Measurements from ENCODE around the gene NOVA1.

Gene NOVA1

DNA sequence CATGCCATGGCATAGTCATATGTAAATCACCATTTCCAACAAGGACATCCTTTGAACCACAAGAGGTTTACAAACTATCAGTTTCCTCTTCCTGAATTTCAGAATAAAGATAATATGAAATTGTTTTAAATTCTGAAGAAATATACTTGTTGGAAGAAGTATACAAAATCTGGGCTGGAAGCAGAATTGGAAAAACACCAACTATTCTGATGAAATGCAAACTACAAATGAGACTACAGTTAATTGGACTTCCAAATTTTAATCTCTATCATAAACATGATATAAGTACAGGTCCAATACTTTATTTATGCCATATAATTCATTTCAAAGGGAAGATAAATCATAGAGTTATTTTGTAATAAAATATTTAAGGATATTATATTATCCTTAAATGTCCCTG, 80.1 kb downstream of the NOVA1 start:
- no peak overlapping the region for H3K9ac ChIP-seq (ENCODE audit: low read length)
- no peaks in the 10 kb centered on the region for H3K27me3 ChIP-seq (ENCODE audit: control insufficient read depth in 1 of 2, insufficient read depth in 2 of 2, low read length in 2 of 2)
- H3K27ac ChIP-seq (ENCODE audit: low read depth, low read length), result no peak overlapping the region
- no peaks in the 10 kb centered on the region for H3K36me3 ChIP-seq (ENCODE audit: insufficient read depth, low read length)
- H3K4me3 ChIP-seq (ENCODE audit: low read depth in 1 of 2, low read length in 2 of 2), result no peak overlapping the region
- H3K4me1 ChIP-seq (ENCODE audit: insufficient read depth, low read length), result peaks cover 6% of the 10 kb centered on the region
- no peaks in the 10 kb centered on the region for H3K9me3 ChIP-seq (ENCODE audit: low read length)

DNA sequence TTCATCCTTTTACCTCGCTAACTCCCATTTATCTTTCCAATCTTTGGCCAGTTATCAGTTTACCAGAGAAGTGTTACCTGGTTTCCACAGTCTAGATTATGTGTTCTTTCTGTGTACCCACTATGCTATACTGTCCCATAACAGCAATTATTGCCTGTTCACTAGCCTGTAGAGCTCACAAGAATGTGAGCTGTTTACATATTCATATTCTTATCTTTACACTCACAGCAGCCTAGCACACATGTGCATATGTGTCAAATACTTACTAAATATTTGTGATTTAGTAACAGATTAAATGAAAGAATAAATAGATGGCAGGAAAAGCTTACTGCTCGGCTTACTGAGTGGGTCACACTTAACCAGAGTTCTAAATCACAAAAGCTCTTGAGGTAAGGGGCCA, 97.8 kb downstream of the NOVA1 start:
- Histone ChIP-seq H3K36me3 (ENCODE audit: insufficient read depth, low read length) (no peaks in the 10 kb centered on the region), H3K27ac (ENCODE audit: low read depth, low read length) (no peak overlapping the region), H3K4me1 (ENCODE audit: insufficient read depth, low read length) (no peaks in the 10 kb centered on the region), H3K4me3 (ENCODE audit: low read depth in 1 of 2, low read length in 2 of 2) (no peak overlapping the region), H3K9me3 (ENCODE audit: low read length) (no peaks in the 10 kb centered on the region), H3K9ac (ENCODE audit: low read length) (no peak overlapping the region), H3K27me3 (ENCODE audit: control insufficient read depth in 1 of 2, insufficient read depth in 2 of 2, low read length in 2 of 2) (no peaks in the 10 kb centered on the region)

DNA sequence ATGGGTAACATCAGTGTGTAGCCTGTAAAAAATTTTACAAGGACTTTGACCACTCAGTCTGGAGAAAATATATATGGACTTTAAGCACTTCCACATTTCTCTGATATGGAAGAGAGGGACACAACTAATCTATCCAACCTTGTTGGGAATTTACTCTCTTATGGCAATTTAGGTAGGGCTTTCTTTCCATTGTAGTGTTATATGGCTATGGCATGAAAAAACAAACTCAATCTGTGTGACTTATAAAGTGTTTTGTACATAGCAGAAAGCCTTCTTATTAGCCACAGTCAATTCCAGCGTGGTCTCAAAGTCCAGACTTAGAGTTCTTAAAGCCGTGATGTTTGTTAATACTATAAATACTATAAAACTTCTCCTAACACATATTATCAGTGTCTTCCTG, 98.3 kb downstream of the NOVA1 start:
- no peak overlapping the region for H3K27ac ChIP-seq (ENCODE audit: low read depth, low read length)
- H3K36me3 ChIP-seq (ENCODE audit: insufficient read depth, low read length), result no peaks in the 10 kb centered on the region
- no peaks in the 10 kb centered on the region for H3K27me3 ChIP-seq (ENCODE audit: control insufficient read depth in 1 of 2, insufficient read depth in 2 of 2, low read length in 2 of 2)
- H3K9me3 ChIP-seq (ENCODE audit: low read length), result no peaks in the 10 kb centered on the region
- no peak overlapping the region for H3K4me3 ChIP-seq (ENCODE audit: low read depth in 1 of 2, low read length in 2 of 2)
- no peak overlapping the region for H3K9ac ChIP-seq (ENCODE audit: low read length)
- no peaks in the 10 kb centered on the region for H3K4me1 ChIP-seq (ENCODE audit: insufficient read depth, low read length)

DNA sequence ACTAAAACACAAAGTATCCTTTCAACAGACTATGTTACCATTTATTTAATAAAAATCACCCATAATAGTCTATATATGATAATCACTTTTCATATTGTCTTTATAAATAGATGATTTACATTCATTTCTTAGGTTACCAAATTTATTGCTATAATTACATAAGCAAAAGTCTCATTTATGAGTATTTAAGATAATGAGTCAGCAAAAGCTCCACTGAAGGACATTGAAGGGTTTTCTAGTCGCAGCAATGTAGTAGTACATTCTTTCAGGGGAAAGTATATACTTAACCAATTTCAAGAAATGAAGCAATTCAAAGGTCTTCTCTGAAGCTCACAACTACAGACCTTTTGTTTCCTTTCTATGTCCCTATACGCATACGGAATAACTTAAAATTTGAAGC, 110.9 kb downstream of the NOVA1 start:
- no peaks in the 10 kb centered on the region for H3K36me3 ChIP-seq (ENCODE audit: insufficient read depth, low read length)
- H3K9me3 ChIP-seq (ENCODE audit: low read length), result no peaks in the 10 kb centered on the region
- H3K4me3 ChIP-seq (ENCODE audit: low read depth in 1 of 2, low read length in 2 of 2), result no peak overlapping the region
- no peaks in the 10 kb centered on the region for H3K4me1 ChIP-seq (ENCODE audit: insufficient read depth, low read length)
- H3K9ac ChIP-seq (ENCODE audit: low read length), result no peak overlapping the region
- no peaks in the 10 kb centered on the region for H3K27me3 ChIP-seq (ENCODE audit: control insufficient read depth in 1 of 2, insufficient read depth in 2 of 2, low read length in 2 of 2)
- no peak overlapping the region for H3K27ac ChIP-seq (ENCODE audit: low read depth, low read length)

DNA sequence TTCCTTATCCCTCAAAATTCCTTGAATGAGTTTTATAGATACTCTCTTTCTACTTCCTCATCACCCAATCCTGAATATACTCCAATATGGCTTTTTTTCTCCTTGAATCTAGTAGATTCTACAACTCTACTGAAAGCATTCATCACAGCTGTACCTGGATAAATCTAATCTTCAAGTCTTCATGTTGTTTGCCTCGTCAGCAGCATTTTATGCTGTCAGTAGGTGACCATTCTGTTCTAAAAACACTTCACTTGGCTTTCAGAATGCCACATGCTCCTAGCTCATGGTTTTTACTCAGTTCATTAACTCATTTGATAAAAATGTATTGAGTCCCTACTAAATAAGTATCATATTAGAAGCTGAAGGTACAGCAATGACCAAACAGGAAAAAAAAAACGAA, 113.3 kb downstream of the NOVA1 start:
- H3K27me3 ChIP-seq (ENCODE audit: control insufficient read depth in 1 of 2, insufficient read depth in 2 of 2, low read length in 2 of 2), result no peaks in the 10 kb centered on the region
- no peak overlapping the region for H3K9ac ChIP-seq (ENCODE audit: low read length)
- H3K4me3 ChIP-seq (ENCODE audit: low read depth in 1 of 2, low read length in 2 of 2), result no peak overlapping the region
- no peaks in the 10 kb centered on the region for H3K36me3 ChIP-seq (ENCODE audit: insufficient read depth, low read length)
- no peak overlapping the region for H3K27ac ChIP-seq (ENCODE audit: low read depth, low read length)
- no peaks in the 10 kb centered on the region for H3K9me3 ChIP-seq (ENCODE audit: low read length)
- H3K4me1 ChIP-seq (ENCODE audit: insufficient read depth, low read length), result no peaks in the 10 kb centered on the region

DNA sequence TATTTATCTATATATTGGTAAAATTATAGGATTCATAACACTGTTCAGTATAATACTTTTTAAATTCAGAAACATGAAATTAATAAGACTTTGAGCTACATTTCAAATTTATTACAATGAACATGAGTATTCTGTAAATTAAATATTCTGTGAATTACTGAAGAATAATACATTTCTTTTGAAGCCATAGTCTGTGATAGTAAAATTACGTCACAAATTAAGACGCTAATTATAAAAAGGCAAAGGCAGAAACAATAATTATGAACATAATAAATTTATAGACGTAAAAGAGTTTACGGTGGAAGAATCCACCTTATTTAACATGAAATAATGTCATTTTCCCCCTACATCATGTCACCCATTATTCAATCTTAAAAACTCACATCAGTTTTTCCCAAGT, 118.9 kb downstream of the NOVA1 start:
- Histone ChIP-seq H3K27me3 (ENCODE audit: control insufficient read depth in 1 of 2, insufficient read depth in 2 of 2, low read length in 2 of 2) (no peaks in the 10 kb centered on the region), H3K4me1 (ENCODE audit: insufficient read depth, low read length) (no peaks in the 10 kb centered on the region), H3K9ac (ENCODE audit: low read length) (no peak overlapping the region), H3K9me3 (ENCODE audit: low read length) (no peaks in the 10 kb centered on the region), H3K36me3 (ENCODE audit: insufficient read depth, low read length) (no peaks in the 10 kb centered on the region), H3K4me3 (ENCODE audit: low read depth in 1 of 2, low read length in 2 of 2) (no peak overlapping the region), H3K27ac (ENCODE audit: low read depth, low read length) (no peak overlapping the region)

DNA sequence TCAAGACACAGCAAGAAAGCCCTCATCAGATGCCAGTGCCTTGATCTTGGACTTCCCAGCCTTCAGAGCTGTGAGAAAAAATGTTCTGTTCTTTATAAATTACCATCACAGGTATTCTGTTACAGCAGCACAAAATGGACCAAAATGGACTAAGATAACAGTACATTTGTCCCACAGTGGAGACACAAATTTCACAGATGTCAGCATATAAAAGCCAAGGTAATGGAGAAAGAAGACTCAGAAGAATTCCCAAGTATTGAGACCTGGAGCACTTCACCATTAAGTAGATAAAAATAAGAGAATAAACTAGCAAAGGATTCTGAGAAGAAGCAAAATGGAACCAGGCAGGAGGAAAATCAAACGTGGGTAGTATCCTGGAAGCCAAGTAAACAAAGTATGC, 131.0 kb downstream of the NOVA1 start:
- Histone ChIP-seq H3K9ac (ENCODE audit: low read length) (no peak overlapping the region), H3K4me3 (ENCODE audit: low read depth in 1 of 2, low read length in 2 of 2) (no peak overlapping the region), H3K27ac (ENCODE audit: low read depth, low read length) (no peak overlapping the region), H3K9me3 (ENCODE audit: low read length) (no peaks in the 10 kb centered on the region), H3K27me3 (ENCODE audit: control insufficient read depth in 1 of 2, insufficient read depth in 2 of 2, low read length in 2 of 2) (no peaks in the 10 kb centered on the region), H3K4me1 (ENCODE audit: insufficient read depth, low read length) (peaks cover 5% of the 10 kb centered on the region), H3K36me3 (ENCODE audit: insufficient read depth, low read length) (no peaks in the 10 kb centered on the region)

DNA sequence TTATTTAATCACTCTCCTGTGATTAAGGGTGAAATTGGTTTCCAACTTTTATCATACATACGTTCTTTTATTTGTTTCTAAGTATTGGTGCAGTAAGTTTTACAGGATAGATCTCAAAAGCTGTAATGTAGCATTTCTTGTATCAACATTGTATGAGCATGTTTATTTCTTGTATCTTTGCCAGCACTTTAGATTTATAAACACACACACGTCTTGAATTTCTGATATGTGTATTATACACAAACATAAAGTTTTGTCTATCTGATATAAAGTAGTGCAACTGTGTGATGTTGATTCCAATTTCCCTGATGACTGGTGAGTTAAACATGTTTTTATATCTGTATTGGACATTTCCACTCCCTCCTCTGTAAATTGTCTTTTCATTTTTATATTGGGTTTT, 134.7 kb downstream of the NOVA1 start:
- Histone ChIP-seq H3K9ac (ENCODE audit: low read length) (no peak overlapping the region), H3K27me3 (ENCODE audit: control insufficient read depth in 1 of 2, insufficient read depth in 2 of 2, low read length in 2 of 2) (no peaks in the 10 kb centered on the region), H3K4me1 (ENCODE audit: insufficient read depth, low read length) (peaks cover 5% of the 10 kb centered on the region), H3K27ac (ENCODE audit: low read depth, low read length) (no peak overlapping the region), H3K4me3 (ENCODE audit: low read depth in 1 of 2, low read length in 2 of 2) (no peak overlapping the region), H3K9me3 (ENCODE audit: low read length) (no peaks in the 10 kb centered on the region), H3K36me3 (ENCODE audit: insufficient read depth, low read length) (no peaks in the 10 kb centered on the region)

DNA sequence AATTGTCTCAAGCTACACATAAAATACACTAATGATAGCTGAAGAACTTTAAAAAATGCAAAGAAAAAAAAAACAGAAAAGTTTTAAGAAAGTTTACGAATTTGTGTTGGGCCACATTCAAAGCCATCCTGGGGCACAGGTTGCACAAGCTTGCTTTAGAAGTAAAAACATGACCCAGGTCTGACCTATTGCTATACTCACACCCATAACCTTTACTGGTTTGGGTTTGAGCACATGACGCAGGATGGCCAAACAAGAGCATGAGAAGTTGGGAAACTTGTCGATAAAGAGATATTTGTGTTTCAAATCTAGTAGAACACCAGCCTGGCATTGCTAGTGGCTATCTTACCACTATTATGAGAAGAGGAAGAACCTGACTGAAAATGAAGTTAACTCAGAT, 143.7 kb downstream of the NOVA1 start:
- Histone ChIP-seq H3K36me3 (ENCODE audit: insufficient read depth, low read length) (no peaks in the 10 kb centered on the region), H3K9ac (ENCODE audit: low read length) (no peak overlapping the region), H3K4me1 (ENCODE audit: insufficient read depth, low read length) (no peaks in the 10 kb centered on the region), H3K9me3 (ENCODE audit: low read length) (no peaks in the 10 kb centered on the region), H3K4me3 (ENCODE audit: low read depth in 1 of 2, low read length in 2 of 2) (no peak overlapping the region), H3K27me3 (ENCODE audit: control insufficient read depth in 1 of 2, insufficient read depth in 2 of 2, low read length in 2 of 2) (no peaks in the 10 kb centered on the region), H3K27ac (ENCODE audit: low read depth, low read length) (no peak overlapping the region)

DNA sequence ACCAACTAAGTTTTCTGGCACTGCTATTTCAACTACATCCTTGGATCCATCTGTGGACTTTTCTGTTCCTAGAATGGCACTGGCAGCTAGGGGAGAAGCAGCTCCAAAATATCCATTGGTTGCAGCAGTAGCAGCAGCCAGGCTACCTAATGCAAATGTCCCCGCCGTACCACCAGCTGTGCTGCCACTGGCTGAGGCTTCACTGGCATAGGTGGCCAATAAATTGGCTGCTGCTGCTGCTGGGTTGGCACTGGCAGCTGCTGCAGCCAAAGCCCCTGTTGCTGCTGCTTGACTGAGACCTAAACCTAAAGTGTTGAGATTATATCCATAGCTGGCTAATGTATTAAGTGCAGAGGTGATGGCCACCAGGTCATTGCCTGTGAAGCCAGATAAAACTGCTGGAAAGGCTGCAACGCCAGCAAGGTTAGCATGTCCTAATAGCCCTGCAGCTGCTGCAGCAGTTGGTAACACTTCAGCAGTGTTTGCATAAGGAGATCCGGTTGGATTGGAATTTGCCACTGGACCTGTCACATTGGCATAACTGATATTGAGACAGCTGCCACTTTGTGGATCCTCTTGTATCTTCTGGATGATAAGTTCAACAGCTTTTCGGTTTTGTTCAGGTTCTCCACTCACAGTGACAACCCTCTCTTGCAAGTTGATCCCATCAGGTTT, 149.5 kb downstream of the NOVA1 start:
- Histone ChIP-seq H3K4me1 (ENCODE audit: insufficient read depth, low read length) (no peaks in the 10 kb centered on the region), H3K36me3 (ENCODE audit: insufficient read depth, low read length) (no peaks in the 10 kb centered on the region), H3K9me3 (ENCODE audit: low read length) (no peaks in the 10 kb centered on the region), H3K27me3 (ENCODE audit: control insufficient read depth in 1 of 2, insufficient read depth in 2 of 2, low read length in 2 of 2) (no peaks in the 10 kb centered on the region), H3K9ac (ENCODE audit: low read length) (no peak overlapping the region), H3K27ac (ENCODE audit: low read depth, low read length) (no peak overlapping the region), H3K4me3 (ENCODE audit: low read depth in 1 of 2, low read length in 2 of 2) (no peak overlapping the region)

DNA sequence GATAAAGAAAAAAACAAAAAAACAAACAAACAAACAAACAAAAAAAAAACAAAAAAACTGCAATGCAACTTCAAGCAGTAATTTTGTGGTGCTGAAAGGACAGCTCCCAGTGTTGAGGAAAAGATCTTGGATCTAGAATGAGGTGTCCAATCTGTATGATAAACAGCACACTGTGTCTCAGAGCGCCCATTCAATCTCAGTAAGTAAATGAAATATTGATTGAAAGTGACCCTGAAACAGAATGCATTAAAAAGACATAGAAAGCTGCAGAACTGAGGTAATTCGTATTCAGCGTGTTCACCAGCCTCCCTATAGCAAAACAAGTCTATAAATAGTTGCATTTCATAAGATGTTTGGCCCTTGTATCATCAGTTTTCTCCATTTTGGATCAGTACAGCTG, 153.0 kb downstream of the NOVA1 start:
- Histone ChIP-seq H3K9me3 (ENCODE audit: low read length) (no peaks in the 10 kb centered on the region), H3K27ac (ENCODE audit: low read depth, low read length) (no peak overlapping the region), H3K9ac (ENCODE audit: low read length) (no peak overlapping the region), H3K36me3 (ENCODE audit: insufficient read depth, low read length) (no peaks in the 10 kb centered on the region), H3K4me3 (ENCODE audit: low read depth in 1 of 2, low read length in 2 of 2) (no peak overlapping the region), H3K4me1 (ENCODE audit: insufficient read depth, low read length) (no peaks in the 10 kb centered on the region), H3K27me3 (ENCODE audit: control insufficient read depth in 1 of 2, insufficient read depth in 2 of 2, low read length in 2 of 2) (no peaks in the 10 kb centered on the region)

DNA sequence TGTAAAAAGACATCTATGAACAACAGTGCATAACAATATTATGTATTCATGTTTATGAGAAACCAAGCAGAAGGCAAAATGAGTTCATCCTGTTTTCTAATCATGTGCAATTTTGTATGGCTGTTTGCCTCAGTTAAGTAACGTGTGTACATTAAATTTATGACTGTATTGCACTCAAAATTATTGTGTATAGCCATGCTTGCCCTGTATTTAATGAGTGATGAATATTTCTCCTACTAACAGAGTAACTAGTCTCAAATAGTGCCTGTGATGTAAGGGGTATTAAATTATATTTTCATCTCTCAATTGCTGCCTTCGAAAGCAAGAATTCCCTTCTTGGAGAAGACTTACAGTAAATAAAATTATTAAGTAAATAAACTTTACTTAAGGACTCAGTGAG, 154.2 kb downstream of the NOVA1 start:
- H3K9ac ChIP-seq (ENCODE audit: low read length), result no peak overlapping the region
- no peak overlapping the region for H3K27ac ChIP-seq (ENCODE audit: low read depth, low read length)
- no peaks in the 10 kb centered on the region for H3K27me3 ChIP-seq (ENCODE audit: control insufficient read depth in 1 of 2, insufficient read depth in 2 of 2, low read length in 2 of 2)
- H3K36me3 ChIP-seq (ENCODE audit: insufficient read depth, low read length), result no peaks in the 10 kb centered on the region
- H3K4me3 ChIP-seq (ENCODE audit: low read depth in 1 of 2, low read length in 2 of 2), result no peak overlapping the region
- no peaks in the 10 kb centered on the region for H3K4me1 ChIP-seq (ENCODE audit: insufficient read depth, low read length)
- no peaks in the 10 kb centered on the region for H3K9me3 ChIP-seq (ENCODE audit: low read length)

Measured in muscle layer of colon (tissue), 2 donors.